ENCODE data around the gene CEP85. TPM values are rescaled to one million over a fixed set of nuclear protein-coding genes. Genes with fewer than 3 reads are reported as not detected.

Gene CEP85
- total and polyA plus RNA-seq, 9 of the 15 experiments (the other 6 are each of a cell fraction or from before 2014, with no cell fraction given), result 42.1 to 140 (median 92.6) TPM

DNA sequence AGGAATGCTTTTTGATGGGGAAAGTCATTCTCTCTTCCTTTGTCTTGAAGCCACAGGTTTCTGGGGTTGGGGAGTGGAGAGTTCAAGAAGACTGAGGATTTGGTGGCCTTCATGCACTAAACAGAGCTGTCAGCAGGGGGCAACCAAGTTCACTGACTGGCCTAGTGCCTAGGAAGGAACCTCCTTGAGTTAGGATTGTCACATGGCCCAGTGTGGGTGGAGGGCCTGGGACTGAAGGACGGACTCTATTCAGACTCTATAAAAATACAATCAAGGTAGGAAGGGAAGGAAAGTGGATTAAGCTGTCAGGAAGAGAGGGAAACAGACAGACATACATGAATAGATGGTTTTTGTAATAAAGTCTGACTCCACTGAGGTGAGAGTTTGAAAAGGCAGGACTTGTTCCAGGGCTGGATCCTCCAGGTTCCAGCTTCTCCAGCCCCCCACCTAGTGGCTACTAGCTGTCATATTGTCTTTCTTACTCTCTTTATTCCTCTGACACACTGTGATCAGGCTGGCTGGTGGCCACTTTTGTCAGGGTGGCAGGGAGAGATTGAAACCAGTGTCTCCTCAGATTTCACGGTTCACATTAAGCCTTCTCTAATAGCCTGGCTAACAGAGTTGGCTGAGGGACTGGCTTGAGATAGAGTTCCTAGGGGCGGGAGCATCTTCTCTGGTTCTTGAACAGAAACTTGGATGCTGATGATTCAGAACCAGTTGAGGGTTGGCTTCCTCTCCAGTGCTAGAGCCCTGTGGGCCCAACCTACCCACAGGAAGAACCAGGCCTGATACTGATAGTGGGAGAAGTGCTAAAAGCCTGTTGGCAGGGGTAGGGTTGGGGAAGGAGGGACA lies 41.8 kb downstream of the CEP85 start (continued):
- TF ChIP-seq NR2C1 (IDR thresholded peaks at IDR 0.05), result no peak
- TF ChIP-seq NR2C1 (tag; IDR thresholded peaks at IDR 0.05), result no peak
- TF ChIP-seq FOXK2 (conservative IDR thresholded peaks at IDR 0.05 in 1 of 2, IDR thresholded peaks at IDR 0.05 in 1 of 2; ENCODE audit: low read depth in 2 of 2), result 0 out of 4 replicates have a peak, but pooled peaks of 1 of the 2 experiments have one; percentile 2
- no peak for TF ChIP-seq NFRKB (IDR thresholded peaks at IDR 0.05; ENCODE audit: low read depth)
- no peak for TF ChIP-seq TBL1XR1 (IDR thresholded peaks at IDR 0.05; ENCODE audit: low read length in 2 of 2)
- no peak for TF ChIP-seq POLR2AphosphoS2 (IDR thresholded peaks at IDR 0.05; ENCODE audit: low read length)
- TF ChIP-seq, protein P1, sequence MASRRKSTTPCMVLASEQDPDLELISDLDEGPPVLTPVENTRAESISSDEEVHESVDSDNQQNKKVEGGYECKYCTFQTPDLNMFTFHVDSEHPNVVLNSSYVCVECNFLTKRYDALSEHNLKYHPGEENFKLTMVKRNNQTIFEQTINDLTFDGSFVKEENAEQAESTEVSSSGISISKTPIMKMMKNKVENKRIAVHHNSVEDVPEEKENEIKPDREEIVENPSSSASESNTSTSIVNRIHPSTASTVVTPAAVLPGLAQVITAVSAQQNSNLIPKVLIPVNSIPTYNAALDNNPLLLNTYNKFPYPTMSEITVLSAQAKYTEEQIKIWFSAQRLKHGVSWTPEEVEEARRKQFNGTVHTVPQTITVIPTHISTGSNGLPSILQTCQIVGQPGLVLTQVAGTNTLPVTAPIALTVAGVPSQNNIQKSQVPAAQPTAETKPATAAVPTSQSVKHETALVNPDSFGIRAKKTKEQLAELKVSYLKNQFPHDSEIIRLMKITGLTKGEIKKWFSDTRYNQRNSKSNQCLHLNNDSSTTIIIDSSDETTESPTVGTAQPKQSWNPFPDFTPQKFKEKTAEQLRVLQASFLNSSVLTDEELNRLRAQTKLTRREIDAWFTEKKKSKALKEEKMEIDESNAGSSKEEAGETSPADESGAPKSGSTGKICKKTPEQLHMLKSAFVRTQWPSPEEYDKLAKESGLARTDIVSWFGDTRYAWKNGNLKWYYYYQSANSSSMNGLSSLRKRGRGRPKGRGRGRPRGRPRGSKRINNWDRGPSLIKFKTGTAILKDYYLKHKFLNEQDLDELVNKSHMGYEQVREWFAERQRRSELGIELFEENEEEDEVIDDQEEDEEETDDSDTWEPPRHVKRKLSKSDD (conservative IDR thresholded peaks at IDR 0.05; ENCODE audit: low read length), result no peak
- TF ChIP-seq ZNF551 (CRISPR knock-in tag; IDR thresholded peaks at IDR 0.05), result no peak; the same call in 1 of the 2 replicates
- TF ChIP-seq PURB (CRISPR knock-in tag; IDR thresholded peaks at IDR 0.05; ENCODE audit: low read depth), result no peak
- peak; percentile 40; the same call in 1 of the 2 replicates for TF ChIP-seq SMARCC2 (IDR thresholded peaks at IDR 0.05; ENCODE audit: low read depth)
- TF ChIP-seq TEAD1 (CRISPR knock-in tag; IDR thresholded peaks at IDR 0.05), result no peak
- TF ChIP-seq MBD1 (CRISPR knock-in tag; IDR thresholded peaks at IDR 0.05), result no peak
- TF ChIP-seq HMG20B (CRISPR knock-in tag; IDR thresholded peaks at IDR 0.05), result no peak
- no peak for TF ChIP-seq HNRNPH1 (optimal IDR thresholded peaks at IDR 0.05; ENCODE audit: low read depth, low read length)
- TF ChIP-seq, protein P2, sequence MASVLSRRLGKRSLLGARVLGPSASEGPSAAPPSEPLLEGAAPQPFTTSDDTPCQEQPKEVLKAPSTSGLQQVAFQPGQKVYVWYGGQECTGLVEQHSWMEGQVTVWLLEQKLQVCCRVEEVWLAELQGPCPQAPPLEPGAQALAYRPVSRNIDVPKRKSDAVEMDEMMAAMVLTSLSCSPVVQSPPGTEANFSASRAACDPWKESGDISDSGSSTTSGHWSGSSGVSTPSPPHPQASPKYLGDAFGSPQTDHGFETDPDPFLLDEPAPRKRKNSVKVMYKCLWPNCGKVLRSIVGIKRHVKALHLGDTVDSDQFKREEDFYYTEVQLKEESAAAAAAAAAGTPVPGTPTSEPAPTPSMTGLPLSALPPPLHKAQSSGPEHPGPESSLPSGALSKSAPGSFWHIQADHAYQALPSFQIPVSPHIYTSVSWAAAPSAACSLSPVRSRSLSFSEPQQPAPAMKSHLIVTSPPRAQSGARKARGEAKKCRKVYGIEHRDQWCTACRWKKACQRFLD (CRISPR knock-in tag; IDR thresholded peaks at IDR 0.05), result peak; percentile 73; the same call in 1 of the 2 replicates
- TF ChIP-seq CHD1 (IDR thresholded peaks at IDR 0.05; ENCODE audit: low read length), result no peak
- TF ChIP-seq PPARD (CRISPR knock-in tag; IDR thresholded peaks at IDR 0.05), result no peak
- no peak for TF ChIP-seq HNRNPUL1 (IDR thresholded peaks at IDR 0.05; ENCODE audit: low read length)
- TF ChIP-seq RBBP5 (IDR thresholded peaks at IDR 0.05; ENCODE audit: borderline replicate concordance, insufficient read depth, low read length, poor library complexity, severe bottlenecking), result no peak
- TF ChIP-seq PHF8 (IDR thresholded peaks at IDR 0.05; ENCODE audit: borderline replicate concordance, low read length), result no peak
- TF ChIP-seq CBFB (CRISPR knock-in tag; IDR thresholded peaks at IDR 0.05), result no peak
- no peak for TF ChIP-seq TCF15 (CRISPR knock-in tag; IDR thresholded peaks at IDR 0.05)

All from K562 (cell line).